SU-DHL-6 (cell line): ENCODE data around the gene CARD9.

ENCODE experiments used
- EZH2phosphoT487 ChIP-seq: fragments of 200-600 bp; sonication (generic), shearing (Covaris generic); conservative IDR thresholded peaks from 2 replicates; pipeline ENCODE4 v1.6.1; 2018; ENCODE audit warnings: mild to moderate bottlenecking, antibody characterized with exemption, low read length, moderate library complexity, mixed read lengths
- TF ChIP-seq, protein P1 (sequence below): fragments of 200-600 bp; sonication (generic); IDR thresholded peaks from one replicate; pipeline ENCODE4 v1.5.1; 2017; ENCODE audit warnings: antibody characterized with exemption, mild to moderate bottlenecking, low read length, moderate library complexity; ENCODE audit not compliant: insufficient read depth, poor library complexity, severe bottlenecking

- TF ChIP-seq, protein P1, sequence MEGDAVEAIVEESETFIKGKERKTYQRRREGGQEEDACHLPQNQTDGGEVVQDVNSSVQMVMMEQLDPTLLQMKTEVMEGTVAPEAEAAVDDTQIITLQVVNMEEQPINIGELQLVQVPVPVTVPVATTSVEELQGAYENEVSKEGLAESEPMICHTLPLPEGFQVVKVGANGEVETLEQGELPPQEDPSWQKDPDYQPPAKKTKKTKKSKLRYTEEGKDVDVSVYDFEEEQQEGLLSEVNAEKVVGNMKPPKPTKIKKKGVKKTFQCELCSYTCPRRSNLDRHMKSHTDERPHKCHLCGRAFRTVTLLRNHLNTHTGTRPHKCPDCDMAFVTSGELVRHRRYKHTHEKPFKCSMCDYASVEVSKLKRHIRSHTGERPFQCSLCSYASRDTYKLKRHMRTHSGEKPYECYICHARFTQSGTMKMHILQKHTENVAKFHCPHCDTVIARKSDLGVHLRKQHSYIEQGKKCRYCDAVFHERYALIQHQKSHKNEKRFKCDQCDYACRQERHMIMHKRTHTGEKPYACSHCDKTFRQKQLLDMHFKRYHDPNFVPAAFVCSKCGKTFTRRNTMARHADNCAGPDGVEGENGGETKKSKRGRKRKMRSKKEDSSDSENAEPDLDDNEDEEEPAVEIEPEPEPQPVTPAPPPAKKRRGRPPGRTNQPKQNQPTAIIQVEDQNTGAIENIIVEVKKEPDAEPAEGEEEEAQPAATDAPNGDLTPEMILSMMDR, result no peak
- TF ChIP-seq EZH2phosphoT487, result no peak
Observed at GRCh38 chr9:136346927-136347465, 26.5 kb downstream of the CARD9 start.
